ENCODE measurements around the gene SOX5.
"Not testable (repeated sequence)": the region's sequence is repeated elsewhere in the genome, so short reads cannot be mapped to it uniquely, and the experiment has no call there.

The SOX5 gene

GRCh38 chr12:23523339-23523738, 426.1 kb downstream of the SOX5 start:
- Mint-ChIP-seq H3K27me3 (ENCODE audit: low read depth) (no peaks in the 10 kb centered on the region), H3K4me1 (no peaks in the 10 kb centered on the region), H3K27ac (no peak overlapping the region), H3K4me3 (no peak overlapping the region), H3K9me3 (peaks cover 26% of the 10 kb centered on the region), H3K36me3 (ENCODE audit: low read depth) (no peaks in the 10 kb centered on the region)
- TF ChIP-seq, protein P1, sequence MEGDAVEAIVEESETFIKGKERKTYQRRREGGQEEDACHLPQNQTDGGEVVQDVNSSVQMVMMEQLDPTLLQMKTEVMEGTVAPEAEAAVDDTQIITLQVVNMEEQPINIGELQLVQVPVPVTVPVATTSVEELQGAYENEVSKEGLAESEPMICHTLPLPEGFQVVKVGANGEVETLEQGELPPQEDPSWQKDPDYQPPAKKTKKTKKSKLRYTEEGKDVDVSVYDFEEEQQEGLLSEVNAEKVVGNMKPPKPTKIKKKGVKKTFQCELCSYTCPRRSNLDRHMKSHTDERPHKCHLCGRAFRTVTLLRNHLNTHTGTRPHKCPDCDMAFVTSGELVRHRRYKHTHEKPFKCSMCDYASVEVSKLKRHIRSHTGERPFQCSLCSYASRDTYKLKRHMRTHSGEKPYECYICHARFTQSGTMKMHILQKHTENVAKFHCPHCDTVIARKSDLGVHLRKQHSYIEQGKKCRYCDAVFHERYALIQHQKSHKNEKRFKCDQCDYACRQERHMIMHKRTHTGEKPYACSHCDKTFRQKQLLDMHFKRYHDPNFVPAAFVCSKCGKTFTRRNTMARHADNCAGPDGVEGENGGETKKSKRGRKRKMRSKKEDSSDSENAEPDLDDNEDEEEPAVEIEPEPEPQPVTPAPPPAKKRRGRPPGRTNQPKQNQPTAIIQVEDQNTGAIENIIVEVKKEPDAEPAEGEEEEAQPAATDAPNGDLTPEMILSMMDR (IDR thresholded peaks at IDR 0.05; ENCODE audit: unreplicated experiment in 3 of 3): no peak

DNA sequence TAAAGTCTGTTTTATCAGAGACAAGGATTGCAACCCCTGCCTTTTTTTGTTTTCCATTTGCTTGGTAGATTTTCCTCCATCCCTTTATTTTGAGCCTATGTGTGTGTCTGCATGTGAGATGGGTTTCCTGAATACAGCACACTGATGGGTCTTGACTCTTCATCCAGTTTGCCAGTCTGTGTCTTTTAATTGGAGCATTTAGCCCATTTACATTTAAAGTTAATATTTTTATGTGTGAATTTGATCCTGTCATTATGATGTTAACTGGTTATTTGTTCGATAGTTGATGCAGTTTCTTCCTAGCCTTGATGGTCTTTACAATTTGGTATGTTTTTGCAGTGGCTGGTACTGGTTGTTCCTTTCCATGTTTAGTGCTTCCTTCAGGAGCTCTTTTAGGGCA, 430.0 kb downstream of the SOX5 start:
- H3K27ac Mint-ChIP-seq; H3K4me3 Mint-ChIP-seq; H3K36me3 Mint-ChIP-seq (ENCODE audit: low read depth); H3K27me3 Mint-ChIP-seq (ENCODE audit: low read depth); H3K4me1 Mint-ChIP-seq: not testable (repeated sequence)
- peaks cover 18% of the 10 kb centered on the region for H3K9me3 Mint-ChIP-seq

DNA sequence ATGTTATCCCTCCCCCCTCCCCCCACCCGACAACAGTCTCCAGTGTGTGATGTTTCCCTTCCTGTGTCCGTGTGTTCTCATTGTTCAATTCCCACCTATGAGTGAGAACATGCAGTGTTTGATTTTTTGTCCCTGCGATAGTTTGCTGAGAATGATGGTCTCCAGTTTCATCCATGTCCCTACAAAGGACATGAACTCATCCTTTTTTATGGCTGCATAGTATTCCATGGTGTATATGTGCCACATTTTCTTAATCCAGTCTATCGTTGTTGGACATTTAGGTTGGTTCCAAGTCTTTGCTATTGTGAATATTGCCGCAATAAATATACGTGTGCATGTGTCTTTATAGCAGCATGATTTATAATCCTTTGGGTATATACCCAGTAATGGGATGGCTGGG, 433.7 kb downstream of the SOX5 start:
- H3K9me3 Mint-ChIP-seq: peaks cover 13% of the 10 kb centered on the region
- H3K27ac Mint-ChIP-seq; H3K27me3 Mint-ChIP-seq (ENCODE audit: low read depth); H3K4me1 Mint-ChIP-seq; H3K4me3 Mint-ChIP-seq; H3K36me3 Mint-ChIP-seq (ENCODE audit: low read depth): not testable (repeated sequence)

GRCh38 chr12:23510484-23510883, 439.0 kb downstream of the SOX5 start:
- Mint-ChIP-seq H3K4me3 (no peak overlapping the region), H3K4me1 (no peaks in the 10 kb centered on the region), H3K27ac (no peak overlapping the region), H3K9me3 (peaks cover 6% of the 10 kb centered on the region), H3K27me3 (ENCODE audit: low read depth) (no peaks in the 10 kb centered on the region), H3K36me3 (ENCODE audit: low read depth) (no peaks in the 10 kb centered on the region)
- TF ChIP-seq, protein P1 (IDR thresholded peaks at IDR 0.05; ENCODE audit: unreplicated experiment in 3 of 3): no peak

- H3K9me3 Mint-ChIP-seq; H3K4me3 Mint-ChIP-seq; H3K4me1 Mint-ChIP-seq; H3K27ac Mint-ChIP-seq; H3K36me3 Mint-ChIP-seq (ENCODE audit: low read depth); H3K27me3 Mint-ChIP-seq (ENCODE audit: low read depth): not testable (repeated sequence)
Measured at GRCh38 chr12:23509832-23510231, 439.6 kb downstream of the SOX5 start.

DNA sequence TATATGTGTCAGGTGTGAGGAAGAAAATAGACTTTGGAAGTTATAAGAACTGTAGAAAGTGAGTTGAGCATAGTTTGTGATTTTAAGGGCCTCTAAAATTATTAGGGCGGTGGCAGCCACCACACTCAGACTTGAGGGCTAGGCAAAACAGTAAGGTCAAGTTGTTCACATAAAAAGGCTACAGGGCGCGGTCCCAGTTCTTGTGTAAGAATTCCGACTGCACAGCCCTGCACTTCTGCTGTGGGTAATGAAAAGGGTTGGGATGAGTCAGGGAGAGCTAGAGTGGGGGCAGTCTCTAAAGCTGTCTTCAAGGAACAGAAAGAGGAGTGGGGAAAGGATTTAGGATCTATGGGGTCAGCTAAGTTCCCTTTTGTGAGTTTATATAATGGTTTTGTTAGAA, 441.7 kb downstream of the SOX5 start:
- not testable (repeated sequence) for H3K36me3 Mint-ChIP-seq (ENCODE audit: low read depth); H3K27me3 Mint-ChIP-seq (ENCODE audit: low read depth); H3K4me1 Mint-ChIP-seq; H3K27ac Mint-ChIP-seq; H3K9me3 Mint-ChIP-seq; H3K4me3 Mint-ChIP-seq

DNA sequence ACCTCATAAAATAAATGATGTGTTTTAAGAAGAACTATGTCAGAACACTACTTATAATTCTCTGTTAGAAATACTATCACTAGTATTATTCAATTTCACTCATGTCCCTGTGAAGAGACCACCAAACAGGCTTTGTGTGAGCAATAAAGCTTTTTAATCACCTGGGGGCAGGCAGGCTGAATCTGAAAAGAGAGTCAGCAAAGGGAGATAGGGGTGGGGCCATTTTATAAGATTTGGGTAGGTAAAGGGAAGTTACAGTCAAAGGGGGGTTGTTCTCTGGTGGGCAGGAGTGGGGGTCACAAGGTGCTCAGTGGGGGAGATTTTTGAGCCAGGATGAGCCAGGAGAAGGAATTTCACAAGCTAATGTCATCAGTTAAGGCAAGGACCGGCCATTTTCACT, 443.7 kb downstream of the SOX5 start:
- H3K36me3 Mint-ChIP-seq (ENCODE audit: low read depth); H3K4me3 Mint-ChIP-seq; H3K27me3 Mint-ChIP-seq (ENCODE audit: low read depth); H3K27ac Mint-ChIP-seq; H3K9me3 Mint-ChIP-seq; H3K4me1 Mint-ChIP-seq: not testable (repeated sequence)

GRCh38 chr12:23504641-23505399, 444.6 kb downstream of the SOX5 start:
- no peaks in the 10 kb centered on the region for H3K36me3 Mint-ChIP-seq (ENCODE audit: low read depth)
- peaks cover 4% of the 10 kb centered on the region for H3K9me3 Mint-ChIP-seq
- TF ChIP-seq, protein P1 (IDR thresholded peaks at IDR 0.05; ENCODE audit: unreplicated experiment in 3 of 3): no peak
- H3K27me3 Mint-ChIP-seq (ENCODE audit: low read depth): no peaks in the 10 kb centered on the region
- no peak overlapping the region for H3K4me3 Mint-ChIP-seq
- H3K4me1 Mint-ChIP-seq: no peaks in the 10 kb centered on the region
- no peak overlapping the region for H3K27ac Mint-ChIP-seq
